ENCODE results near the gene SPATA32.

The SPATA32 gene

GRCh38 chr17:45223539-45224528, 38.1 kb downstream of the SPATA32 start:
- H3K36me3 ChIP-seq (ENCODE audit: control insufficient read depth in 2 of 2, insufficient read depth in 1 of 2, low read length in 2 of 2): no peaks in the 10 kb centered on the region
- no peak overlapping the region for H3K27ac ChIP-seq (ENCODE audit: extremely low read depth, low read depth, low read length)
- H3K4me1 ChIP-seq (ENCODE audit: control insufficient read depth, insufficient read depth, low read length): no peaks in the 10 kb centered on the region; the same call in 1 of the 2 replicates
- CTCF ChIA-PET: interaction anchor here (0.6 to 10.4 kb wide), 6 partner anchors 9 to 202 kb away, joined by 3 to 192 read pairs (median 4); no protein-coding TSS in a partner anchor
- H3K4me3 ChIP-seq (ENCODE audit: low read depth, low read length): no peak overlapping the region
- no peaks in the 10 kb centered on the region for H3K9me3 ChIP-seq (ENCODE audit: control insufficient read depth, insufficient read depth, low read depth, low read length)
- POLR2A ChIA-PET: interaction anchor here (0.9 to 1.8 kb wide), 2 partner anchors 12 to 75 kb away, joined by 3 to 4 read pairs; no protein-coding TSS in a partner anchor
- TF ChIP-seq SCRT2 (tag by site-specific recombination; IDR thresholded peaks at IDR 0.05) (peak; percentile 62), ZNF132 (tag by site-specific recombination; IDR thresholded peaks at IDR 0.05; ENCODE audit: borderline replicate concordance) (no peak), ZIC2 (tag by site-specific recombination; IDR thresholded peaks at IDR 0.05) (peak; percentile 24; the same call in 1 of the 2 replicates), PATZ1 (tag by site-specific recombination; IDR thresholded peaks at IDR 0.05) (0 out of 2 replicates have a peak, but pooled peaks have one; percentile 39), ZNF580 (tag by site-specific recombination; IDR thresholded peaks at IDR 0.05) (no peak), ZNF24 (tag by site-specific recombination; IDR thresholded peaks at IDR 0.05) (no peak), GLI4 (tag by site-specific recombination; IDR thresholded peaks at IDR 0.05) (no peak), ZBTB7A (tag by site-specific recombination; IDR thresholded peaks at IDR 0.05; ENCODE audit: low read depth) (no peak), ZSCAN30 (tag by site-specific recombination; IDR thresholded peaks at IDR 0.05) (no peak), ZFP37 (tag by site-specific recombination; IDR thresholded peaks at IDR 0.05) (no peak), ZNF133 (tag by site-specific recombination; IDR thresholded peaks at IDR 0.05) (no peak), PRDM6 (tag by site-specific recombination; IDR thresholded peaks at IDR 0.05) (no peak), ZNF600 (tag by site-specific recombination; IDR thresholded peaks at IDR 0.05) (peak; percentile 26; the same call in 1 of the 2 replicates), GLIS2 (tag by site-specific recombination; IDR thresholded peaks at IDR 0.05) (0 out of 2 replicates have a peak, but pooled peaks have one; percentile 11), HOXC10 (CRISPR knock-in tag; IDR thresholded peaks at IDR 0.05) (no peak), ZNF426 (tag by site-specific recombination; IDR thresholded peaks at IDR 0.05) (no peak), ZSCAN4 (tag by site-specific recombination; IDR thresholded peaks at IDR 0.05) (no peak), ZNF324 (tag by site-specific recombination; IDR thresholded peaks at IDR 0.05) (no peak), ZNF639 (tag by site-specific recombination; IDR thresholded peaks at IDR 0.05) (no peak), ZNF513 (tag by site-specific recombination; IDR thresholded peaks at IDR 0.05) (no peak), OVOL3 (tag by site-specific recombination; IDR thresholded peaks at IDR 0.05) (no peak), ZNF670 (tag by site-specific recombination; IDR thresholded peaks at IDR 0.05; ENCODE audit: low read depth) (no peak), ZNF560 (tag by site-specific recombination; IDR thresholded peaks at IDR 0.05; ENCODE audit: borderline replicate concordance) (no peak), BCL11B (tag by site-specific recombination; IDR thresholded peaks at IDR 0.05; ENCODE audit: low read depth) (no peak)

Measured in HEK293 (cell line).